Astrocyte of the hippocampus (primary cell): Measurements from ENCODE around the gene CHAF1B.

Experiments used
- DNase-seq: peaks from one replicate; pipeline ENCODE4 v3.0.0; 2011; ENCODE audit warnings: low read depth, low spot score

Gene CHAF1B

DNA sequence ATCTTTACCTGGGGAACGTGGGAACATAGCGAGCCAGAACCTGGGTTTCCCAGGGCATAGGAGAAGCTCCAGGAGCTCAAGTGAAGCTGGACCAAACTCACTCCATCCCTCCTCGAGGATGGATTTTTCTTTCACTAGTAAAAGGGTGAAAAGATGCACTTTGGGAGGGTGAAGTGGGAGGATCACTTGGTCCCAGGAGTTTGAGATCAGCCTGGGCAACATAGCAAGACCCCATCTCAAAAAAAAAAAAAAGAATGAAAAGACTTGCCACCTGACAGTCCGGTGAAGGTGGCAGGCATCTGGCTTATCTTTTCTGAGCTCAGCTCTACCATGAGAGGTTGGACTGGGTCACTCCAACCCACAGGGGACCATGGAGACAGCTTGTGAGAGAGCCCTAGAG lies 42.3 kb downstream of the CHAF1B start:
- no peak for DNase-seq

DNA sequence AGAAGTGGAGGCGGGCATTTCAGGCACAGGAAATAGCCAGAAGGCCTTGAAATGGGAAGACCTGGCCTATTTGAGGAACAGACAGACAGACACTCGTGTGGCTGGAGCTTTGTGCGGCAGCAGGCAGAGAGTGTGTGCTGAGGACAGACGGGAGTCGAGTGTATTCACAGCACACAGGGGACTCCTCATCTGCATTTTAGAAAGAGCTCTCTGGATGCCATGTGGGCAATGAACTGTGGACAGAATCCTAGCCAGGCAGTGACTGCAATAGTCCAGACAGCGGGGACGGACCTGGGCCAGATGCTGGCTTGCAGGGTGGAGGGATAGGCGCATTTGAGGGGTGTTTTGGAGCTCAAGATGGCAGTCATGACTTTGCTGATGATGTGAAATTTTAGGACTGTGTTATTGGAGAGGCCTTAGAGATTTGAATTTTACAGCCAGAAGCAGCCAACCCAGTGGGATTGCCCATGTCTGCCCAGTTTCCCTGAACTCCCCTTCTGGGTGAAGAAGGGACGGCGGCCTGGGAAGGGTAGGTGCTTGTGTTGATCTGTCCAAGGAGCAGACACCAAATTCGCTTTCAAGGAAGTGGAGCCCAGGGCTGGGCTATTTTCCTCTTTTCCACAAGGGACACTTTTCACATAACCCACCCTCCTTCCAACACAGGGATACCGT lies 43.7 kb downstream of the CHAF1B start:
- peak; percentile 75 for DNase-seq

DNA sequence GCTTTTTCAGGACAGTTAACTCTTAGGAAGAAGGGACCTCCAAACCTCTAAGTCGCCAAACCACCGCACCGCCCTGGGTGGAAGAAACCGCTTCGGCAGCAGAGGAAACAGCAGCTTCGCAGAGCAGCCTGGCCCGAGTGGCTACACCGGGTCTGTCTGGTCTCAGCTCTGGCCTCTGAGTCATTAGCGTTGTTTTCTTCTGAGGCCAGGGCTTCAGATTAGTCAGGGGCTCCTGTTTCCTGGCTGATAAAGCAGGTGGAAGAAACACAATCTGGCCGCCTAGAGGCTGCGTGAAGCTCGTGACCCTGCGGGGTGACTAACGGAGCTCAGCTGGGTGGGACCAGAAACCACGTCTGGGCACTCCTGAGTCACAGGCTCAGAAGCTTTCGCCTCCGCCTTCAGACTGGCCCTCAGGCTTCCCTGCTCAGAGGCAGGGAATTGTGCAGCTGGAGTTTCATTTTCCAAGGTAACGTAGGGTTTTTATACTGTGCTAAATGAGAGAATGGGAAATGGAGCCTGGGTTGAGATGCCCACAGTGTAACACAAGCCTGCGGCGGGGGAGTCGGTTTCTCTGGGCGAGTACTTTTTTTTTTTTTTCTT lies 44.9 kb downstream of the CHAF1B start:
- DNase-seq = peak; percentile 99

DNA sequence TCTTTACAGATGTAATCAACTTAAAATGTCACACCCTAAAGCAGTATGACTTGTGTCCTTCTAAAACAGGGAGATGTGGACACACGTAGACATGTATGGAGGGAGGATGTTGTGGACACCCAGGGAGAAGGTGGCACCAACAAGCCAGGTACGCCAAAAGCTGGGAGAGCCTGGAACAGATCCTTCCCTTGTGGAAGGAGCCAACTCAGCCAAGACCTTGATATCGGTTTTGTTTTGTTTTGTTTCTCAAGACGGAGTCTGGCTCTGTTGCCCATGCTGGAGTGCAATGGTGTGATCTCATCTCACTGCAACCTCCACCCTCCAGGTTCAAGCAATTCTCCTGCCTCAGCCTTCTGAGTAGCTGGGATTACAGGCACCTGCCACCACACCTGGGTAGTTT lies 45.6 kb downstream of the CHAF1B start:
- DNase-seq = no peak

DNA sequence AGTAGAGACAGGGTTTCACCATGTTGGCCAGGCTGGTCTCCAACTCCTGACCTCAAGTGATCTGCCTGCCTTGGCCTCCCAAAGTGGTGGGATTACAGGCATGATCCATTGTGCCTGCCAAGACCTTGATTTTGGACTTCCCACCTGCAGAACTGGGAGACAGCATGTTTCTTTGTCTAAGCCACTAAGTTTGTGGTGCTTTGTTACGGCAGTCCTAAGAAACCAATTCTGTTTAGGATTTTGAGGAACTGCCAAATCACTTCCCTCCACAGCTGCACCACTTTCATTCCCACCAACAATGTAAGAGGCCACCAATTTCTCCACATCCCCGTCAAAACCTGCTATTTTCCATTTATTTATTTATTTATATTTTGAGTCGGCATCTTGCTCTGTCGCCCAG lies 46.1 kb downstream of the CHAF1B start:
- no peak for DNase-seq

DNA sequence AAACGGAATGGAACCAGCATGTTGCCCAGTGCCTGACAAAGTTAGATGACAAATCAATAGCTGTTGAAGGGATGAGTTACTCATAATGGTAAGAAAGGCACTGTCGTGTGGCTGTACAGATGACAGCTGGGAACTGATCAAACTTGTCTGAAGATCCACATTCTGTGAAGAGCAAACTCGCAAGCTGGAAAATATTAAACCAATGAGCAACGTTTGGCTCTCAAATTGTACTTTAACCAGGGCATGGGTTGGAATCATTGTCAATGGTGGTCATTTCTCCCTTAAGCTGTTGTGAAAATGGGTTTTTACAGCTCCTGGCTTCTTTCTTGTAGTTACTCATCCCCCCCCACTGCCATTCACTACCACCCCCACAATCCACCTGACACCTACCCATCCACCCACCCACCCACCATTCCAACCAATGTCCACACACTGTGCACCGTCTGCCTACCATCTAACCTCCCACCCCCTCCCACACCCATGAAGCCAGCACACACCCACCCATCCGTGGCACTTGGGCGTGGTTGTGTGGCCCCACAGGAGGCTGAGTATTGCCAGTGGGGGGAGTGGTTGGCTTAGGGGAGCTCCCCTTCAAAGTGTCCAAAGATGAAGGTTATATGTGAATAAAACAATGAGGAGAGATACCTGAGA lies 48.0 kb downstream of the CHAF1B start:
- no peak for DNase-seq

DNA sequence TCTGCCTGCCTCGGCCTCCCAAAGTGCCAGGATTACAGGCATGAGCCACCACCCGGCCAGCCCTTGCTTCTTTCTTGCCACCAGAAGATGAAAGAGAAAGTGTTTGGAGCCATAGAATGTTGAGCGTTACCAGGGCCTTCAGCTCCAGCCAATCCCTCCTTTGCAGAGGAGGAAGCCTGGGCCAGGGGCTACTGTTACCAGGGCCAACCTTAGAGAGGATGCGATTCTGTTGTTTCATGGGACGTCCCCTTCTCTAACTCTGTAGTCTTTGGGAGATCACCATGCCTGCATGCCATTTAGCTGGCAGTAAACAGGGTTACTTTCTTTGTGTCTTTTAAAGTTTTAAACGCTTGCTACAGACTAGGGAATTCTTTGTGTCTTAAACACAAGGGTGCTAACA lies 49.0 kb downstream of the CHAF1B start:
- DNase-seq = no peak

DNA sequence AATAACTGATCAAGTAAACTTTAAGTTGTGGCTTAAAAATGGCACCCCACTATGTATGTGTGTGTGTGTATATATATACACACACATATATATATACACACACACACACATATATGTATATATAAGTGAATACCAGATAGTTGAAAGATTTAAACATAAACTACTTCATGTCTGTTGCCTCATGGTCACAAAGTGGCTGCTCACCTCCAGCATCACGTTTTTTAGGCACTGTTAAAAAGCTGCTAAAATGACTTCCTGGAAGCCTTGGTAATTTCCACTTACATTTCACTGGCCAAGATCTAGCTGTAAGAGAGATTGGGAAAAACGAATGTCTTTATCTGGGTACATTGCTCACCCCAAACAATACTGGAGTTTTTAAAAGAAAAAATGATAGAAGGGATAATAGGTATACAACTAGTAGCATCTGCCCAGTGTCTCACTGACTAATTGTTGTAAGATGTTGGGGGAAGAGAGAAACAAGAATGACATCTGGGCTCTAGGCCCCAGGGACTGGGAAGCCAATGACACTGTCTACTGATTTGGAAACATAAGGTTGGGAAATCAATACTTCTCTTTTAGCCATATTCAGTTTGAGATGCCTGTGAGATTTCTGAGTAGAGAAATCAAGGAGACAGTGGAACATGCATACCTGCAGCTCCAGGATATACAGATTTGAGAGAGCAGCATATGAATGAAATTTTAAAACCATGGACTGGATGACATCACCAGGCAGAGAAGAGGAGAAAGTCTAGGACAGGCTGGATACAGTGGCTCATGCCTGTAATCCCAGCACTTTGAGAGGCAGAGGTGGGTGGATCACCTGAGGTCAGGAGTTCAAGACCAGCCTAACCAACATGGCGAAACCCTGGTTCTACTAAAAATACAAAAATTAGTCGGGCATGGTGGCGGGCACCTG lies 51.9 kb downstream of the CHAF1B start:
- DNase-seq = no peak

DNA sequence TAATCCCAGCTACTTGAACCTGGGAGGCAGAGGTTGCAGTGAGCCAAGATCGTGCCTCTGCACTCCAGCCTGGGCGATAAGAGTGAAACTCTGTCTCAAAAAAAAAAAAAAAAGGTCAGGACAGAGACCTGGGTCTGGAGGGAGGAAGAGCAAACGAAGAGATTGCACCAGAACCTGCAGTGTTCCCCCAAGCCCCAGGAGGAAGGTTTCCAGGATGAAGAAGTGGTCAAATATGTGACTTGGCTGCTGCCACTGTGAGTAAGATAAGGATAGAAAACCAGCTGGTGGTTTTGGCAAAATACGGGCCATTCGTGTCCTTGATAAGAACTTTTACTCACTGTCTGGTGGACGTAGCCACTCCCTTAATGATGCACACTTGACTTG lies 52.5 kb downstream of the CHAF1B start:
- peak; percentile 73 for DNase-seq

DNA sequence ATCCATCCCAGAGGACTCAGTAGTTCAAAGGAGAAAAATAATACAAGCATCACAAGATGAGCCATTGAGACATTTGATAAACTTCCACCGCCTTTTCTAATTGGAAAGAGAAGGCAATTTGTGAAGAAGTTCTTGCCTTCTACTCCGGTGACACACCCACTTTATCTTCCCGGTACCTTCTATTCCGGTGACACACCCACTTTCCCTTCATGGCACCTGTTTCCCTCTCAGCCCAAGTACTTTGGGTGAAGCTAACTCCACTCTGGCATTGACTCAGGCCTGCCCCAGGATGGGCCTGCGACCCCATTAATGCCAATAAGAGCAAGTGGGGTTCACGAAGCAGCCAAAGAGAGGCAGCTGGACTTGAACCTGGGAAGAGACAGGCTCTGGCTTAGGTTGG lies 56.5 kb downstream of the CHAF1B start:
- no peak for DNase-seq

DNA sequence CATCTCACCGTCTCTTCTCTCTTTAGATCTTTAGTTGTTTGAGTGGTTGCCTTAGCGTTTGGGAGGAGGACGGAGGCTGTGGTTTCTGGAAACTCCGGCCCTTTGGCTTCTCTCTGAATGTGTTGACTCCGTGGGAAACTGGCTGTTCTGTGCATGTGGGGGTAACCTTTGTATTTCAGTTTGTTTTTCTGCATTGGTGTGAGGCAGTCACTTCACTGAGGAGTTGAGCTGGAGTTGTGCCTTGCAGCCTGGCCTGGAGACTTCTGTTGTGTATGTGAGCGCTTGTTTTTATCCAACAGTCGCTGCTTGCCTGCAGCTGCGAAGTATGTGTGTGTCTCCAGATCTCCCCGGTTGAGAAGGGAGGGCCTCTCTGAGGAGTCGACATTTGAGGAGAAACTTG lies 61.1 kb downstream of the CHAF1B start:
- peak; percentile 58 for DNase-seq

DNA sequence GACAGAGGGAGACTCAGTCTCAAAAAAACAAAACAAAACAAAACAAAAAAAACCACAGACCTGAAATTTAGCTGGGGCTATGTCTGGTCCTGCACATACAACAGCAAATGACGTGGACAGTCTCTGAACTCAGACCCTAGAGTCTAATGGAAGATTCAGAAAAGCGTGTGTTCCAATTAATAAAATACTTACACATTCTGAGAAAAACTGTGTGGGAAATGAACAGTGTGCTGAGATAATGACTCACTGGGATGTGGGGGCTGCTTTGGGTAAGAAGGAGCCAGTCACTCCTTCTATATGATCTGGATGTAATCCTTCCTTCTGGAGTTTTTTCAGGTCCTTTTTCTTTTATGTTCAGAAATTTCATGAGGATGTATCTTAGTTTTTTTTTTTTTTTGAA lies 65.3 kb downstream of the CHAF1B start:
- DNase-seq = peak; percentile 49

DNA sequence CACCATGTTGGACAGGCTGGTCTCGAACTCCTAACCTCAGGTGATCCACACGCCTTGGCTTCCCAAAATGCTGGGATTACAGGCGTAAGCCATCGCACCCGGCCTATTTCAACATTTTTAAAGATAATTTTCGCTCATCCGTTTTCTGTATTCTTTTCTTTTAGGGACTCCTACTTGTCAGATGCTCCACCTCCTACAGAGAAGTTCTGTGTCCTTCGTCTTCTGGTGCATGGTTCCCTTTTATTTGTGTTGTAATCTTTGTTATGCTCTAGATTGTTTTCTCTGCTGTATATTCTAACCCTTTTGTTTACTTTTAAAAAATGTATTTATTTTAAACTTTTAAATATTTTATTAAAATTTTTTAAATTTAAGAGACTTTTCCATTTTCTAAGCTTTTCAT lies 66.3 kb downstream of the CHAF1B start:
- DNase-seq = no peak

DNA sequence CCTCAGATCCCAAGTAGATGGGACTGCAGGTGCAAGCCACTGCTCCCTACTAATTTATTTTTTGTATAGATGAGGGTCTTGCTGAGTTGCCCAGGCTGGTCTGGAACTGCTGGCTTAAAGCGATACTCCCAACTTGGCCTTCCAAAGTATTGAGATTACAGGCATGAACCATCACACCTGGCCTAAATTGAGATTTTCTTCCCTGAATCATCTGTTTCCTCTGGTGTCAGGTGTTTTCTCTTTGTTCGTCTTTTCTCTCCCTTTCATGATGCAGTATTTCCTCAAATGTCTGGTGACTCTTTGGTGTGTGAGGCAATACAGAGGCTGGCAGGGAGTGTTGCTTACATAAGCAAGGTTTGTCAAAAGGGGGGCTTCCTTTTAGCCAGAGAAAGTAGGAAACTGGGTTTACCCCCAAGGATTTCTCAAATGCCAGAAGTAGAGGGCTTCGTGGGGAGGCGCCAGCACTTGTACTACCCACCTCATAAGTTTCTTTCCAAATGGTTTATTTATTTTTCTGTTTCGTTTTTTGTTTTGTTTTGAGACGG lies 67.2 kb downstream of the CHAF1B start:
- no peak for DNase-seq

DNA sequence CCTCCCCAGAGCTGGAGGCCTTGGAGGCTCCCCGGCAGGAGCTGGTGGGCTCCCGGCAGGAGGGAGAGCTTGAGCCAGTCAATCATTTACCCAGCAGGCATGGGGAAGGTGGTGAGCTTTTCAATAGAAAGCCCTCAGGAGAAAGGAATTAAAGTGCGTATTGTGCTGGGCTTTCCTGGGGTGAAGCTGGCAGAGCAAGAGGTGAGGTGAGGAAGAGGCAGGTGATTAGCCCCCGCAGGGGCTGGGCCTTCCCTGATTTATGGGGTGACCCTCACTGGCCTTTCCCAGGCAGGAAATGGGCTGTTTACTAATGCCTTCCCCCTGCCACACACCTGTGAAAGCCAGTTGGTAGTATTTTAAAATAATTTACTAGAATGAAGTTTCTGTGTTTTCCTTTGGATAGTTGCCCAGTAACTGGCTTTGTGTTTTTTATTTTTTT lies 68.9 kb downstream of the CHAF1B start:
- DNase-seq = peak; percentile 29

DNA sequence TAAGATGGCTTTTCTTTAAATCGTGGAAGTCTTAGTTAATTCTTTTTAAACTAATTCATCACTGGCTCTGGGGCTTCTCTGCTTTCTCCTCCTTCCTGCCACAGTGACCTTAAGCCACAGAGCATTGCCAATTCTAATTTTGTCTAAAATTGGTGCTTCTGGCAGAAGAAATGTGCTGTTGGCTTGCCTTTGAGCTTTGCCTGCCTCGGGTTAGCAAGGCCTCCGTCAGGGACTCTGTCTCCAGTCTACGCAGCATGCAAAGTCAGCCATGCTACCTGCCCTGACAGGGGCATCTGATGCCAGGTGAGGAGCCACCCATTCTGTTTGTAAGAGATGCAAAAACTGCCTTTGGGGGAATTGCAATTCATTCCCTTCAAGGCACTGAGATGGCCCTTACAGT lies 69.5 kb downstream of the CHAF1B start:
- DNase-seq = no peak

DNA sequence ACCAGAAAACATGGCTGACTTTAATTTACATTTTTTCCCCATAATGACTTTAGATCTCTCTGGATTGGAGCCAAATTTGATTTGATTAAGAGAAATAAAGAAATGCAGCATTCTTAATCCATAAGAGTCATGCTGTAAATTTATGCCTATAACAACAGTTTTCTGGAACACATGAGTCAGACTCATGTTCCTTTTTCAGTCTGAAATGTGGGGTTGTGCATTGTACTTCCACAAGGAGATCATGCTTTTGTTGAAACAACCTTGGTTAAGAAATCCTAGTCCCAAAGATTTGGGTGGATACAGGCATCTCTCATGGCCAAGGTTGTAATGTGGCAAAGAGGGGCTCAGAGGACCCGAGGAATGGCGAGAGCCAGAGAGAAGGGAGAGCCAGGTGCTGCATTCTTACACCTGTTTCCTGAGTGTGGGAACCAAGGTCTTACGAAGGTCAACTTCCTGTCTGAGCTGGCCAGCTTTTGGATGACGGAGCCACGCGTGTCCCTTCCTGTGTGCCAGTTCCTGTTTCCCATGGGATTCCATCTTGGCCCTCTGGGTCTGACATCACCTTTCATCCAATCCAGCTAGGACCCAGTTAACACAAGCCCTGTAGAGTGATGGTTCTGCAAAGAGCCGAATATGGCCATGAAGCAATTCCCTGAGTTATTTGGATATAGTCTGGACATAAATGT lies 71.7 kb downstream of the CHAF1B start:
- no peak for DNase-seq

DNA sequence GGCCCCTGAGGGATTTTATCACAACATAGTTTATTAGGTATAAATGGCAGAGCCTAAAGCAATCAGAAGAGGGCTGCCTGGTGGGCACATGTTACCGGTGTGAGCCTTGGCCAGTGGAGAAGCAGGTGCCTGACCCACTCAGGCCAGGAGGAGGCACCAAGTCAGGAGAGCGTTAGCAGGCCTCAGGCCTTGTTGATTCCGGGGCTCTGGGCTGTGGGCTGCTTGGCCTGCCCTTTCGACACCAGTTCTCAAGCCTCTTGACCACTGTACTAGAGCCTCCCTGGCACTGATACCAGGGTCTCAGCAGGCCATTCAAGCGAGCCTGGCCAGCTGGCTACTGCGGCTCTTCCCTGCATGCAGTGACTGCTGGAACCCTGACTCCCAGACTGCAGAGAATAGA lies 73.9 kb downstream of the CHAF1B start:
- DNase-seq = no peak

DNA sequence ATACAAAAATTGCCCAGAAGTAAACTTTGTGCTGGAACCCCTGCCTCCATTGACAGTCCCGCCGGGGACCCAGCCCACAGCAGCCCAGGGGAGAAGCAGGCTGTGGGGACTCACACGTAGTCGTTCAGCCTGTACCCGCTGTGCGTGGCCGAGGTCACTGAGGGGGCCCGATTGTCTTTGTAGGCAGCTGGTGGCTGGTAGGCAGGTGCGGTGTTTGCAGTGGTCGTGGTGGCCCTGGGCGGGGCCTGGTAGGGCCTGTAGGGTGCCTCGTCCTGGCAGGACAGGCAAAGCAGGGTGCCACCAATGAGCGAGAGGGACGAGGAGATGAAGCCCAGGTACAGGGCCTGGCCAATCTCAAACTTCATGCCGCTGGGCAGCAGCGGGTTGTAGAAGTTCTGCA lies 75.7 kb downstream of the CHAF1B start:
- no peak for DNase-seq

DNA sequence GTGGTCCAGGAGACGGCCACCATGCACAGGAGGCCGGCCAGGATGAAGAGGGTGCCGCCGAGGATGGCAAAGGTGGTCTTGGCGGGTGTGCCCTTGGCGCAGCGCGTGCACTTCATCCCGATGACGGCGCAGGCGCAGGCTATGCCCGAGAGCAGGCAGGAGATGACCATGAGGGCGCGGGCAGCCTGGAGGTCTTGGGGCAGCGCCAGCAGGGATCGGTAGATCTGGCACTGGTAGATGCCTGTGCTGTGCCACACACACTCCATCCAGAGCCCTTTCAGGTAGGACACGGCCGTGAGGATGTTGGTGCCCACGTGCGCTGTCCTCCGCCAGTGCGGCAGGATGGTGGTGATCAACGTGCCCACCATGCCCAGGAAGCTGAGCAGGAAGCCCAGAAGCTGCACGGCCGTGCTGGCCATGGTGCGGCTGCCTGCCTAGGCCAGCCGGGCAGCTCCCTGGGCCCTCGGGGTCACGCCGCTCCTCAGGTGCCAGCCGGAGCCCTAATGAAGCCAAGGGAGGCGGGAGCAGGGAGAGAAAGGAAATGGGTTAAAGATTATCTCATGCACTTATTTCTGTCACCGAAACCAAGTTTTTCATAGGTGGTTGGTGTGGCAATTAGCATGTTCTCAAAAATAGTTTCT lies 76.2 kb downstream of the CHAF1B start:
- DNase-seq = no peak
